ENCODE data around the gene APBA2. TPM values are rescaled to one million over a fixed set of nuclear protein-coding genes. Genes with fewer than 3 reads are reported as not detected.

The APBA2 gene
- total and polyA plus RNA-seq, 7 donors: 0.06 to 0.36 (median 0.08) TPM; not detected in 2

- 81 to 90% (median 84%) methylated on average over 15 of the region's 15 CpGs for WGBS, 3 donors
Measured at GRCh38 chr15:28890711-28891495, 5.1 kb downstream of the APBA2 start.

GRCh38 chr15:28891588-28891987, 5.8 kb downstream of the APBA2 start:
- H3K36me3 ChIP-seq (ENCODE audit: insufficient read depth in 1 of 2, low read depth in 1 of 2): no peaks in the 10 kb centered on the region
- H3K9me3 ChIP-seq: no peaks in the 10 kb centered on the region
- no peak overlapping the region for H3K4me3 ChIP-seq
- no peak for DNase-seq
- ATAC-seq: no peak
- WGBS, 3 donors: 92 to 95% (median 94%) methylated on average over 6 of the region's 6 CpGs
- H3K27me3 ChIP-seq (ENCODE audit: insufficient read depth in 3 of 3, low read length in 2 of 3): peaks cover 0 to 12% (median 9%) of the 10 kb centered on the region in 3 donors
- TF ChIP-seq CTCF (IDR thresholded peaks at IDR 0.05): no peak
- no peak overlapping the region for H3K27ac ChIP-seq
- intact Hi-C loops (cut with DNase I): no loop called here
- H3K4me1 ChIP-seq: no peaks in the 10 kb centered on the region

More at GRCh38 chr15:28890711-28891495, 5.1 kb downstream of the APBA2 start:
- ATAC-seq (no peak), DNase-seq (no peak)
- intact Hi-C loops (cut with DNase I): no loop called here
- no peaks in the 10 kb centered on the region for H3K36me3 ChIP-seq (ENCODE audit: insufficient read depth in 1 of 2, low read depth in 1 of 2)
- no peak for TF ChIP-seq CTCF (IDR thresholded peaks at IDR 0.05)
- no peaks in the 10 kb centered on the region for H3K9me3 ChIP-seq
- peaks cover under 1 to 19% (median 9%) of the 10 kb centered on the region in 3 donors for H3K27me3 ChIP-seq (ENCODE audit: insufficient read depth in 3 of 3, low read length in 2 of 3)
- H3K27ac ChIP-seq: no peak overlapping the region
- no peaks in the 10 kb centered on the region for H3K4me1 ChIP-seq
- H3K4me3 ChIP-seq: no peak overlapping the region

- TF ChIP-seq CTCF (IDR thresholded peaks at IDR 0.05): no peak
- ATAC-seq: no peak
Measured at GRCh38 chr15:28892789-28893610, 7.2 kb downstream of the APBA2 start.

GRCh38 chr15:28894631-28895030, 8.9 kb downstream of the APBA2 start:
- DNase-seq: no peak

More at GRCh38 chr15:28892789-28893610, 7.2 kb downstream of the APBA2 start:
- Histone ChIP-seq H3K4me1 (no peaks in the 10 kb centered on the region), H3K9me3 (no peaks in the 10 kb centered on the region), H3K36me3 (ENCODE audit: insufficient read depth in 1 of 2, low read depth in 1 of 2) (no peaks in the 10 kb centered on the region), H3K27ac (no peak overlapping the region), H3K4me3 (no peak overlapping the region), H3K27me3 (ENCODE audit: insufficient read depth in 3 of 3, low read length in 2 of 3) (peaks cover 0 to 6% (median under 1%) of the 10 kb centered on the region in 3 donors)
- intact Hi-C loops (cut with DNase I): no loop called here
- WGBS, 3 donors: 24 to 29% (median 28%) methylated on average over 12 of the region's 12 CpGs
- DNase-seq: no peak

More at GRCh38 chr15:28894631-28895030, 8.9 kb downstream of the APBA2 start:
- Histone ChIP-seq H3K27ac (no peak overlapping the region), H3K4me3 (no peak overlapping the region), H3K4me1 (no peaks in the 10 kb centered on the region), H3K27me3 (ENCODE audit: insufficient read depth in 3 of 3, low read length in 2 of 3) (peaks cover 0 to 6% (median 0%) of the 10 kb centered on the region in 3 donors), H3K36me3 (ENCODE audit: insufficient read depth in 1 of 2, low read depth in 1 of 2) (no peaks in the 10 kb centered on the region), H3K9me3 (no peaks in the 10 kb centered on the region)
- ATAC-seq: no peak
- intact Hi-C loops (cut with DNase I): no loop called here
- WGBS, 3 donors: 79 to 93% (median 87%) methylated on average over 13 of the region's 13 CpGs
- no peak for TF ChIP-seq CTCF (IDR thresholded peaks at IDR 0.05)

Data from psoas muscle (tissue), 8 donors.